ENCODE measurements around the gene CDH1.

GRCh38 chr16:68715471-68715870 is 21.6 kb upstream of the CDH1 start:
- no peak for TF ChIP-seq POLR2A (IDR thresholded peaks at IDR 0.05)
- TF ChIP-seq CTCF (IDR thresholded peaks at IDR 0.05), result no peak
